Body of pancreas (tissue), 4 donors: ENCODE data around the gene DDIAS.

Source experiments
- POLR2A ChIP-seq, 3 donors: fragments of 450-650 bp; IDR thresholded peaks; one replicate each; pipeline ENCODE4 v1.6.1; 2016; ENCODE audit warnings: antibody characterized with exemption in 3 of 3, mild to moderate bottlenecking in 2 of 3
- TF ChIP-seq, protein P1 (sequence below), 7 experiments: fragments of 450-650 bp in 4 of 7; fragments of 200-600 bp in 3 of 7; sonication (generic) in 3 of 7; IDR thresholded peaks; one replicate each; pipeline ENCODE4 v1.5.1; 2016 to 2019; ENCODE audit warnings: antibody characterized with exemption in 7 of 7

DNA sequence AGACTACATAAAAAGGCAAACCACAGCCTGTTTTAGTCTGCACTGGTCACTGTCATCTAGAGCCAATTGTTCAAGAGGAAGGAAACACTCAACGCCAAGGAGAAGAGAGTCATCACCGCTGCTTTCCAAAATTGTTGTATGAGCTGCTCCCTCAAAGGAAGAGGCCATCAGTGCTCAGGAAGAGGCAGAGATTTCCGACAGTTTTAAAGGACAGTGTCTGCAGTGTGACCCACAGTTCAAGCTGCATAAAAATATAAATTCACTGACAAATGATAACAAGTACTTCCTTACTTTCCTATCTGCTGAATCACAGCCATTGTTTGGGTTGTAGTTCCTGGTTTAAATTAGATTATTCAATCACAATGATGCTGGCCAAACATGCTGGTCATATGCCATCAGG, 17.7 kb upstream of the DDIAS start:
- TF ChIP-seq, protein P1, sequence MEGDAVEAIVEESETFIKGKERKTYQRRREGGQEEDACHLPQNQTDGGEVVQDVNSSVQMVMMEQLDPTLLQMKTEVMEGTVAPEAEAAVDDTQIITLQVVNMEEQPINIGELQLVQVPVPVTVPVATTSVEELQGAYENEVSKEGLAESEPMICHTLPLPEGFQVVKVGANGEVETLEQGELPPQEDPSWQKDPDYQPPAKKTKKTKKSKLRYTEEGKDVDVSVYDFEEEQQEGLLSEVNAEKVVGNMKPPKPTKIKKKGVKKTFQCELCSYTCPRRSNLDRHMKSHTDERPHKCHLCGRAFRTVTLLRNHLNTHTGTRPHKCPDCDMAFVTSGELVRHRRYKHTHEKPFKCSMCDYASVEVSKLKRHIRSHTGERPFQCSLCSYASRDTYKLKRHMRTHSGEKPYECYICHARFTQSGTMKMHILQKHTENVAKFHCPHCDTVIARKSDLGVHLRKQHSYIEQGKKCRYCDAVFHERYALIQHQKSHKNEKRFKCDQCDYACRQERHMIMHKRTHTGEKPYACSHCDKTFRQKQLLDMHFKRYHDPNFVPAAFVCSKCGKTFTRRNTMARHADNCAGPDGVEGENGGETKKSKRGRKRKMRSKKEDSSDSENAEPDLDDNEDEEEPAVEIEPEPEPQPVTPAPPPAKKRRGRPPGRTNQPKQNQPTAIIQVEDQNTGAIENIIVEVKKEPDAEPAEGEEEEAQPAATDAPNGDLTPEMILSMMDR (IDR thresholded peaks at IDR 0.05) = no peak
- no peak for TF ChIP-seq POLR2A (IDR thresholded peaks at IDR 0.05)
